Amniotic epithelial cell (primary cell): ENCODE data around the gene HOPX.
A peak's percentile ranks its signal among the peaks of the same experiment; 100 is the strongest.
"Not testable (repeated sequence)": the region's sequence is repeated elsewhere in the genome, so short reads cannot be mapped to it uniquely, and the experiment has no call there.

ENCODE experiments used
- DNase-seq: peaks from one replicate; pipeline ENCODE4 v3.0.0-alpha.2; 2010; ENCODE audit warnings: low read depth

HOPX gene

GRCh38 chr4:56681158-56681852 lies at the start of gene HOPX:
Gene HOPX, minus strand, starts transcription at chr4:56681296. Its CDS starts 23,480 bp downstream, at chr4:56657816.
- peak; percentile 74 for DNase-seq

DNA sequence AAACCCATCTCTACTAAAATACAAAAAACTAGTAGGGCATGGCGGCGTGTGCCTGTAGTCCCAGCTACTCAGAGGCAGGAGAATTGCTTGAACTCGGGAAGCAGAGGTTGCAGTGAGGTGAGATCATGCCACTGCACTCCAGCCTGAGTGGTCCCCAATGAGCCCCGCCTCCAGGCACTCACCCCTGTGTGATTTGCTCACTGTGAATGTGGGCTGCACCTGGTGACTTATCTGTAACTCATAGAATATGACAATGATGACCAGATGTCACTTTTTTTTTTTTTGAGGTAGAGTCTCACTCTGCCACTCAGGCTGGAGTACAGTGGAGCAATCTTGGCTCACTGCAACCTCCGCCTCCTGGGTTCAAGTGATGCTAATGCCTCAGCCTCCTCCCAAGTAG lies 49.0 kb upstream of the HOPX start:
- no peak for DNase-seq

DNA sequence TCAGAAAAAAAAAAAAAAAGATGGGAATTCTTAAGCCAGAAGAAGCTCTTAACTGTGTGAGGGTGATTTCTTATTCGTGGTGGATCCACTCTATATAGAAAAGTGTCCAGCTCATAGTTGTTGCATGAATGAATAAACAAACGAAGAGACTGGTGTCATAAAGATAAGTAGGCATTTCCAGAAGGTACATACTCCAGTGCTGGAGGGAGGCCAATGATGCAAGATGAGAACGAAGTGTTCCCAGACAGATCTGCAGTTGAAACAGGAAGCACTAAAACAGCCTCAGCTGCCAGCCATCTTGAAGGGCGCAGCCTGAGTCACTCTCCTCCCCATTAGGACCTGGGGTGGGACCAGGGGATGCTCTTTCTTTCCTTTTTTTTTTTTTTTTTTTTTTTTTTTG lies 47.4 kb upstream of the HOPX start:
- DNase-seq: peak; percentile 100

GRCh38 chr4:56727150-56727549 lies 46.1 kb upstream of the HOPX start:
- peak; percentile 61 for DNase-seq

DNA sequence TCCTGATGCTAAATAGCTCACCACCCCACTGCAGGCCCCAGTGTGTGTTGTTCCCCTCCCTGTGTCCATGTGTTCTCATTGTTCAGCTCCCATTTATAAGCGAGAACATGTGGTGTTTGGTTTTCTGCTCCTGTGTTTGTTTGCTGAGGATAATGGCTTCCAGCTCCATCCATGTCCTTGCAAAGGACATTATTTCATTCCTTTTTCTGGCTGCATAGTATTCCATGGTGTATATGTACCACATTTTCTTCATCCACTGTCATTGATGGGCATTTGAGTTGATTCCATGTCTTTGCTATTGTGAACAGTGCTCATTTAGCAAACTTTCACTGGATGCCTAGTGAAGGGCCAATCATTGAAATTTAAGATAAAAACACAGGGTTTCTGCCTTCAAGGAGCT lies 45.5 kb upstream of the HOPX start:
- not testable (repeated sequence) for DNase-seq

- DNase-seq: no peak
Observed at GRCh38 chr4:56723659-56724230, 42.6 kb upstream of the HOPX start.

DNA sequence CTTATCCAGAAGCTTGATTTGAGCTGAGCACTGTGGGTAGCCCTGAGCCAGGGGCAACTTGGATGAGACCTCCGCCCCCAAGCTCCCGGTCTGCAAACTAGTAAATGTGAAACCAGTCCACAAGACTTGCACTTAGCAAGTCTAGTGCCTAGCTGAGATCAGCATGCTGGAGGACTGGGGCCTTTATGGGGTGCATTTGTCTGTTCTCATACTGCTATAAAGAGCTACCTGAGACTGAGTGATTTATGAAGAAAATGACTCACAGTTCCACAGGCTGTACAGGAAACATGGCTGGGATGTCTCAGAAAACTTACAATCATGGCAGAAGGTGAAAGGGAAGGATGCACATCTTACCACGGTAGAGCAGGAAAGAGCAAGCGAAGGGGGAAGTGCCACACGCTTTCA lies 42.1 kb upstream of the HOPX start:
- DNase-seq: no peak

- DNase-seq: no peak
Observed at GRCh38 chr4:56708146-56708545, 27.1 kb upstream of the HOPX start.

DNA sequence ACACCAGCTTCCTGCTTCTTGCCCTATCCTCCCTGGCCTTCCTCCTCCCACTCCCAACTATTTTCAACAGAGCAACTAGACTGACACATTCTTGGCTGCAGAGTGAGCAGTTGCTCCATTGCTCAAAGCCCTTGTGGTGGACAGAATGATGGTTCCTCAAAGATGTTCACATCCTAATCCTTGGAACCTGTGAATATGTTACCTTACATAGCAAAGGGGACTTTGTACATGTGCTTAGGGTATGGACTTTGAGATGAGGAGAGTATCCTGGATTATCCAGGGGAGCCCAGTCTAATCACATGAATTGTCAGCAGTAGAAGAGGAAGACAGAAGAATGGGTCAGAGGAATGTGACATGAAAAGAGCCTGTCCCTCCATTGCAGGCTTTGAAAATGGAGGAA lies 24.9 kb upstream of the HOPX start:
- DNase-seq: peak; percentile 64

GRCh38 chr4:56705334-56705733 lies 24.2 kb upstream of the HOPX start:
- no peak for DNase-seq

DNA sequence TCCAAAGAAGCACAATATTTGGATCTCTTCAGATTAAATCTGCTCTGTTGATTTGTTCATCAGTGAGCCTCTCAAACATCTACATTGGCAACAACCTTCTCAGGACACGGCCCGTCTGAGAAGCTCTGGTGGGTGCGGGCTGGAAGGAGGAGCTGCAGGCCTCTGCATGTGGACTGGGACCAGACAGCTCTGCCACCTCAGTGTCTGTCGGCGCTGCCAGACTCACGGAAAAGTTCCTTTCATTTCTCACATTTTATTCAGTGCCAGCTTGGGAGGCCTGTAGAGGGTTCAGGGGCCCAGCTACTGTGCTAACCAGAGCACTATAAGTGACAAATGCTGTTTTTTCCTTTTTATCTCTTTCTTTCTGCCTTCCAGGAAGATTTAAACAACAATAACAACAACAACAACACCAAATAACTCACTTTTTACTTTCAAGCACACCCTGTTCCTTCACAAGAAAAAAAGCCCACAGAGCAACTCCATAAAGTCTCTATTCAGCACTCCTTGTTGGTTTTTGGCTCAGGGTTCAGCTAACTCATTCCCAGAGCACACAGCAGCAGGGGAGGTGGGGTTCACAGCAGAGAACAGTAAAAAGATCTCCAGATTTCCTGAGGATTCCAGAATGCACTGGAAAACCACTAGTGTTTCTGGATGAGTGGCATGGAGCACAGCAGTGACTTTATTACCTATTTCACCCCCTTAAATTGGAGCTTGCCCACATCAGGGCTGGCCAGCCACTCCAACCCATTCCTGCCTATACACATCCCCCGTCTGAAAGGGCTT lies 23.2 kb upstream of the HOPX start:
- DNase-seq: no peak

- DNase-seq: no peak
Observed at GRCh38 chr4:56703378-56703777, 22.3 kb upstream of the HOPX start.

GRCh38 chr4:56701644-56702043 lies 20.5 kb upstream of the HOPX start:
- no peak for DNase-seq

DNA sequence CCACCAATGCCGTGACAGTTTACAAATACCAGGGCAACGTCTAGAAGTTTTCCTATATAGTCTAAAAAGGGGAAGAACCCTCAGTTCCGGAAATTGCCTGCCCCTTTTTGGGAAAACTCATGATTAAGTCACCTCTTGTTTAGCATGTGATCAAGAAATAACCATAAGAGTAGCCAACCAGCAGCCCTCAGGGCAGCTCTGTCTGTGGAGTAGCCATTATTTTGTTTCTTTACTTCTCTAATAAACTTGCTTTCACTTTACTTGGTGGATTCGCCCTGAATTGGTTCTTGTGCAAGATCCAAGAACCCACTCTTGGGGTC lies 20.0 kb upstream of the HOPX start:
- DNase-seq: no peak

DNA sequence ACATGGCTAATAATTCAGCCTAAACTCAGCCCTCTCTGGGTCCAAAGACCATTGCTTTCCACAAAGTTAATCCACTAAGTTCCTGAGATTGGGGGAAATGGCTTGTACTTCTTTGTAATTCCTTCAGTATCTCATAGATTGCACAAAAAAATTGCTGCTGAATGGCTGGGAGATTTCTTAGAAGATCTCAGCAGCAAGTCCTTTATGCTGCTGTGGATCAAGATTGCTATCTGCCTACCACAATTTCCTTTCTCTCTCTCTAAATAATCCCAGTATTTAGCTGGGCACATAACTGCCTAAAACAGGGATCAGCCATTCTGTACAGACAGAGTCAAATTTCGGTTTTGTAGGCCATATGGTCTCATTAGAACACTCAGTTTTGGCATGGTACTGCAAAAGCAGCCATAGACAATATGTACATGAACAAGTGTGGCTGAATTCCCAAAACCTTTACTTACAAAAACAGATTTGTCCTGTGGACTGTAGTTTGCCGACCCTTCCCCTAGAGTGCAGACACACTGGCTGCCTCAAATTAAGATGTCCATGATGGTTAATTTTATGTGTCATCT lies 18.5 kb upstream of the HOPX start:
- peak; percentile 70 for DNase-seq

DNA sequence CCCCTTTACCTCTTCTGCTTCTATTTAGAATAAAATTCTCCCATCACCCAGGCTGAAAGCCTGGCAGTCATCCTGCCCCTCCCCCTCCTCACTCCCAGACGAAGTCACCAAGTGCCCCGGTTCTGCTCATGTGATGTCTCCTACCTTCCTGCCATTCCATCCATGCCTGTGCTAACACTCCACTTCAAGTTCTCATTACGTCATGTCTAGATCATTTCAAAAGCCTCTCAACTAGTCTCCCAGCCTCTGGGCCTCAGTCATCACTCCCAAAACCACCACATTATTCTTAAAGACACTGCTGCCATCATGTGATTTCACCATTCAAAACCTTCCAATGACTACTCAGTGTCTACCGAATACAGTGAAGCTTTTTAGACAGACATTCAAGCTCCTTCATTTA lies 17.2 kb upstream of the HOPX start:
- DNase-seq: peak; percentile 97

DNA sequence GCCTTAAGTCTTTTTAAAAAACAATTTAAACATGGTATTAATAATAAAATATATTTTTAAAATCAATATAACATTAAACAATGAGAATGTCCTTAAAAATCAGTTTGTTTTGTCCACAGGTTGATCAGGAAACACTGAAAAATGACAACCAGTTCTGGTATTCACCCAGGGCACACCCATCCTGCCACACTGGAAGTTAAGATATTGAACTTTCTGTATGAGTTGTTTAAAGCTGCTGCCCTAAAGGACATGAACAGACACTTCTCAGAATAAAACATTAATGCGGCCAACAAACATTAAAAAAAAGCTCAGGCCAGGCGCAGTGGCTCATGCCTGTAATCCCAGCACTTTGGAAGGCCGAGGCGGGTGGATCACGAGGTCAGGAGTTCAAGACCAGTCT lies 15.0 kb upstream of the HOPX start:
- no peak for DNase-seq

DNA sequence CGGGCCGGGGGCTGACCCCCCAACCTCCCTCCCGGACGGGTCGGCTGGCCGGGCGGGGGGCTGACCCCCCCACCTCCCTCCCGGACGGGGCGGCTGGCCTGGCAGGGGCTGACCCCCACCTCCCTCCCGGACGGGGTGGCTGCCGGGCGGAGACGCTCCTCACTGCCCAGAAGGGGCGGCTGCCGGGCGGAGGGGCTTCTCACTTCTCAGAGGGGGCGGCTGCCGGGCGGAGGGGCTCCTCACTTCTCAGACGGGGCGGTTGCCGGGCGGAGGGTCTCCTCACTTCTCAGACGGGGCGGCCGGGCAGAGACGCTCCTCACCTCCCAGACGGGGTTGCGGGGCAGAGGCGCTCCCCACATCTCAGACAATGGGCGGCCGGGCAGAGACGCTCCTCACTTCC lies 12.4 kb upstream of the HOPX start:
- DNase-seq: not testable (repeated sequence)

DNA sequence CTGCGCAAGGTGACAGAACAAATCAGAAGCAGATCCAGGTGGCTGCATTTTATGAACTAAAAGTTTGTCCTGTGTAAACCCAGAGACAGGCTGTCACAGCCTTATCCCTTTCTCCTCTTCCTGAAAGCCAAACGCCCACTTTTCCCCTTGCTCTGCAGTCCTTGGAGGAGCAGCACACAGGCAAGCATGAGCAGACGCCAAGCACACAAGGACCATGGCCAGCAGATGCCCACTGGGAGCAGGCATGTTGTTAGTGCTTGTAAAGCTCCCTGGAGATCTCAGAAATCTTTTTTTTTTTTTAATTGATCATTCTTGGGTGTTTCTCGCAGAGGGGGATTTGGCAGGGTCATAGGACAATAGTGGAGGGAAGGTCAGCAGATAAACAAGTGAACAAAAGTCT lies 11.5 kb upstream of the HOPX start:
- no peak for DNase-seq

GRCh38 chr4:56691425-56691824 lies 10.3 kb upstream of the HOPX start:
- DNase-seq: peak; percentile 88

DNA sequence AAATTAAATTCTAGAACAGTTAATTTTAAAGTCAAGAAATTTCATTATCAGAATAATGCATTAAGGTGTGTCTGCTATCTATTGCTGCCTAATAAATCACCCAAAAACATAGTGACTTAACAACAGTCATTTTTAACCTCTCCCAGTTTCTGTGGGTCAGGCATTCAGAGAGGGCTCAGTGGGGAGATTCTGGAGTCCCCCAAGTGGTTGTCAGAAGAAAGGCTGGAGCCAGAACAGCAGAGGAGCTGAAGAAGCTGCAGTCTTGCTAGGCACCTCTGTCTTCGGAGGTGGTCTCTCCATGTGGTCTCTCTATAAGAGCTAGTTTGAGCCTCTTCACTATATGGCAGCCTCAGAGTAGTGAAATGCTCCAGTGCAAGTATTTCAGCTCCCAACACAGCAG lies 9.3 kb upstream of the HOPX start:
- no peak for DNase-seq

DNA sequence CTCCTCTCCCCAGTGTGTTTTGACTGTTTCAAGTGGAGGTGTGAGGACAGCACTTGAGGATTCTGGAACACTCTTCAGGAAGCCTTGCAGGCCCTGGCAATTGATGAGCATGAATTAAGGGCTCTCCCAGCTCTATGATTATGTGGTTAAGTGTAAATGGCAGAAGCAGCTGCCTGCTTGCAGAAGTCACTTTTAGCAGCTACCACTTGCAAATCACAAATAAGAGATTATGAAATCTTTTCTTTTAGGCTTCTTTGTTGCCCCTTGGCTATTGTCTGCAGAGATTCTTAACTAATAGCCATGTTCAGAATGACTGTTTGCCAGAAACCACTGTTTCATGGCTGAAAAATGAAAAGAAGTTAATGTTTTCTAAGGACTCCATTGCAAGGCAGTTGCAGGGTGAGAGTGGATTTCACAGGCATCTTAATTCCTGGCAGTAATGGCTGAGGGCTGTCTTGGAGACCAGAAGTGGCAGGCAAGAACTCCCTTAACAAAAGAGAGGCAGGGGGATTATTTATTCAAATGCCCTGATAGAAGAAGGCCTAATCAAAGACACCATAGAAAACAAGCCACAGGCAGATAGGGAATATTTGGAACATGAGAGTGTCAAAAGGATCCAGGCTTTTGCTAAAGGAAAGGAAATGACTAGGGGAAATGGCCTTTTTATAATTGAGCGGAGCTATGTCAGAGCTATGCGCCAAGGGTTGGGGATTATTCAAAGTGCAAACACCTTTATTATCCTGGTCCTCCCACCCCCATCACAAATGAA lies 8.3 kb upstream of the HOPX start:
- DNase-seq: no peak
